Right atrium auricular region (tissue), 2 donors: Measurements from ENCODE around the gene CCBE1. TPM values are rescaled to one million over a fixed set of nuclear protein-coding genes. Genes with fewer than 3 reads are reported as not detected.

Experiments used
- DNase-seq: peaks from one replicate; pipeline ENCODE4 v3.0.0-alpha.2; 2019; ENCODE audit warnings: low spot score
- H3K27ac ChIP-seq, 2 donors: fragments of 200-600 bp; sonication (generic); 1 replicate in 1 of 2; 2 replicates in 1 of 2; pipeline ENCODE4 v1.5.1; 2016 to 2019
- H3K27me3 ChIP-seq, 2 donors: fragments of 200-600 bp; sonication (generic); one replicate each; pipeline versions ENCODE4 v1.5.1 to v1.6.0; 2017 to 2019
- H3K36me3 ChIP-seq: fragments of 200-600 bp; sonication (generic); one replicate; pipeline ENCODE4 v1.5.1; 2016
- H3K4me1 ChIP-seq, 2 donors: fragments of 200-600 bp; sonication (generic); one replicate each; pipeline versions ENCODE4 v1.5.1 to v1.6.0; 2017 to 2019
- H3K4me3 ChIP-seq, 2 donors: fragments of 200-600 bp; sonication (generic); 1 replicate in 1 of 2; 2 replicates in 1 of 2; pipeline ENCODE4 v1.5.1; 2017 to 2019; ENCODE audit warnings: mild to moderate bottlenecking in 1 of 2, moderate library complexity in 1 of 2
- H3K9me3 ChIP-seq, 2 donors: fragments of 200-600 bp; sonication (generic); one replicate each; pipeline ENCODE4 v1.5.1; 2019
- total RNA-seq, 2 donors: library from RNA; depleted of rRNA; stranded (reverse); fragments of >200 nt; gene quantifications; one replicate each; pipeline ENCODE4 v1.1.0, GENCODE V29; 2016
- TF ChIP-seq, protein P1 (sequence below), 2 donors: fragments of 200-600 bp; sonication (generic); IDR thresholded peaks; one replicate each; pipeline ENCODE4 v1.5.1; 2019; ENCODE audit warnings: antibody characterized with exemption in 2 of 2

The CCBE1 gene
- total RNA-seq, 2 donors from 2014 or later: 0.44 to 0.94 TPM

DNA sequence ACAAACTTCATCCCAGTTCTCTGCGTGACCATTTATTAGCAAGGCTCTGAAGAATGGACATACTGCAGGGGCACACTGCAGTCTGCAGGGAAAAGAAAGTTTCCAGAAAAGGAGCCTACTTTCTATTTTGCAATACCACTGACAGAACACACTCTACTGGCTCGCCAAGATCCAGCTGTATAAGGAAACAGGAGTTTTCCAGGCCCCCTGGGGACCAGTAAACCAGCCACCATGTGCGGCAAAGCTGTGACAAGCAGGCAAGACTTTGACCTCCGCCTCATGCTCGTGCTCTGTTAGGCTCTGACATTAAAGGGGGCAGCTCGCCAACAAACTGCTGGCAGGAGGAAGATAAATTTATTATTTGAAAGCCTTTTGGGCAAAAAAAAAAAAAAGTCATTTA, 67.3 kb downstream of the CCBE1 start:
- no peak overlapping the region for H3K27ac ChIP-seq
- H3K9me3 ChIP-seq: peaks cover 0 to 6% of the 10 kb centered on the region in 2 donors
- H3K4me3 ChIP-seq: no peak overlapping the region
- no peaks in the 10 kb centered on the region for H3K36me3 ChIP-seq
- DNase-seq: no peak
- H3K27me3 ChIP-seq: no peaks in the 10 kb centered on the region
- TF ChIP-seq, protein P1, sequence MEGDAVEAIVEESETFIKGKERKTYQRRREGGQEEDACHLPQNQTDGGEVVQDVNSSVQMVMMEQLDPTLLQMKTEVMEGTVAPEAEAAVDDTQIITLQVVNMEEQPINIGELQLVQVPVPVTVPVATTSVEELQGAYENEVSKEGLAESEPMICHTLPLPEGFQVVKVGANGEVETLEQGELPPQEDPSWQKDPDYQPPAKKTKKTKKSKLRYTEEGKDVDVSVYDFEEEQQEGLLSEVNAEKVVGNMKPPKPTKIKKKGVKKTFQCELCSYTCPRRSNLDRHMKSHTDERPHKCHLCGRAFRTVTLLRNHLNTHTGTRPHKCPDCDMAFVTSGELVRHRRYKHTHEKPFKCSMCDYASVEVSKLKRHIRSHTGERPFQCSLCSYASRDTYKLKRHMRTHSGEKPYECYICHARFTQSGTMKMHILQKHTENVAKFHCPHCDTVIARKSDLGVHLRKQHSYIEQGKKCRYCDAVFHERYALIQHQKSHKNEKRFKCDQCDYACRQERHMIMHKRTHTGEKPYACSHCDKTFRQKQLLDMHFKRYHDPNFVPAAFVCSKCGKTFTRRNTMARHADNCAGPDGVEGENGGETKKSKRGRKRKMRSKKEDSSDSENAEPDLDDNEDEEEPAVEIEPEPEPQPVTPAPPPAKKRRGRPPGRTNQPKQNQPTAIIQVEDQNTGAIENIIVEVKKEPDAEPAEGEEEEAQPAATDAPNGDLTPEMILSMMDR (IDR thresholded peaks at IDR 0.05): no peak
- H3K4me1 ChIP-seq: no peaks in the 10 kb centered on the region

DNA sequence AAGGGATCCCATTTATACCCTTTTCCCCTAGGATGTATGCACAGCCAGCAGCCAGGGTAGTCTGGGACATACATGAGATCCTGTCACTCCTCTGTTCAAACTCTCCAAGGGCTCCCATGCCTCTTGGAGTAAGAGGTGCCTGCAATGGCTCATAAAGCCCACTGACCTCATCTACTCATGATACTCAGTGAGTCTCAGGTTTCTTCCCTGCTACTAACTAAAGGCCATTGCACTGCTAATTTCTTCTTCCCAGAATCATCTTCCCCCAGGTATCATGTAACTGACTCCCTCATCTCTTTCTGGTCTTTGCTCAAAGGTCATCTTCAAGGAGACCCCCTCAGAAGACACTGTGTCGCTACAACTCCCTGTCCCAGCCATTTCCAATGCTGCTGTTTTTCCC, 68.2 kb downstream of the CCBE1 start:
- Histone ChIP-seq H3K4me1 (no peaks in the 10 kb centered on the region), H3K27ac (no peak overlapping the region), H3K9me3 (peaks cover 0 to 6% of the 10 kb centered on the region in 2 donors), H3K27me3 (no peaks in the 10 kb centered on the region), H3K4me3 (no peak overlapping the region), H3K36me3 (no peaks in the 10 kb centered on the region)
- TF ChIP-seq, protein P1 (IDR thresholded peaks at IDR 0.05): no peak
- DNase-seq: no peak

GRCh38 chr18:59627414-59627813, 69.8 kb downstream of the CCBE1 start:
- Histone ChIP-seq H3K36me3 (no peaks in the 10 kb centered on the region), H3K27ac (no peak overlapping the region), H3K9me3 (peaks cover 0 to 6% of the 10 kb centered on the region in 2 donors), H3K4me3 (no peak overlapping the region), H3K27me3 (no peaks in the 10 kb centered on the region), H3K4me1 (no peaks in the 10 kb centered on the region)
- no peak for DNase-seq
- TF ChIP-seq, protein P1 (IDR thresholded peaks at IDR 0.05): no peak

DNA sequence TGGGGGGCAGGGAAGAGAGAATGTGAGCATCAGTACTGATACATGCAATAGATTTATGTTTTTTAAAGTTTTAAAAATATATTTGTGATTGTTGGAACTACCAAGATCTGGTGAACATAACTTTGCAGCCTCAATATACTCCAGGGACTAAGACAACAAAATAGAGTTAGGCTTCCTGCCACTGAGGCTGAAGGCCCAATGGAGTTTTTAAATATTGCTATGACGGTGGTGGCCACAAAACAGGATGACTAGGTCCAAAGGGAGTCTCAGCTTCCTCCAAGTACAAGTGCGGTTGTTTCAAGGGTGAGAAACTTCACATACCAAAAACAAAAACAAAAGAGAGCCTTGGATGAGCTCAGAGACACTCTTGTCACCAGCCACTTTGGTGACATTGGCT, 72.9 kb downstream of the CCBE1 start:
- TF ChIP-seq, protein P1 (IDR thresholded peaks at IDR 0.05): no peak

DNA sequence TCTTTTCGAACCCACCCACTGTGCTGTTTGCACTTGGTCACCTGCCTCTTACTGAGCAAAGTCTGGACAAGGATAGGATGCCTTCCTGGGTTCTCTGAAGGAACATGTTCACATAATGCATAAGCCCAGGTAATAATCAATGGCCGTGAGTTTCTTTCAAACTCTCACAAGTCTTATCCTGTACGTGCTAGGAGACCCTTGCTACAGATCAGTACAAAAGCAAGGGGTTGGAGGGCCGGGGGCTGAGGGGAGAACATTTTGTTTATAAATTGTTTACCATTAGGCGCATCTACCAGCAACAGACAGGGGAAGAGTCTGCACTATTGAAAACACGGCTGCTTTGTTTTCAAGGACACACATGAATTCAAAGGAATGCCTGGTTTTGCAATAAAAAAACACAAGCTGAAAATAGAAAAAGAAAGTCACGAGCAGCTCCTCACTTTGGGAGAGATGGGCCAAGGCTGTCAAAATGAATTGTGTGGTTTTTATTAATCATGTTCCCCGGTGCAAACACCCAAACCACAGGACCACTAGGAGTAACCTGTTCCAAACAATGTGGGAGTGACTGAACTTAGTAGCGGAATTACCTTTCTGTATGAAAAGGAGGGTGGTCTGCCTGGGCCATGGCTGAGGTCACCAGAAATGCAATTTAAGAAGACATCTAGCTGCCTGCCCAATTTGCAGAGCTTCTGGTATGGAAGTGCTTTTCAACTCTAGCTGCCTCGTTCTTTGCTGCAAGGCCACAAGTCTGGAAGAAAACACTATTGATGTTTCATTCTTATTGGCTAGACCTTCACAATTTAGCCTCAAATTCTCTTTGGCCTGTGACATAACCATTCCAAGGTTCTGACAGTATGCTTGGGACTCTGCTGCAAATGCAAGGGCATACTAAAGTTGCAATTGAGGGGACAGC, 73.5 kb downstream of the CCBE1 start:
- Histone ChIP-seq H3K27me3 (no peaks in the 10 kb centered on the region), H3K4me3 (no peak overlapping the region), H3K36me3 (no peaks in the 10 kb centered on the region), H3K27ac (peak overlapping the region in 1 of 2 donors; percentile 29), H3K4me1 (no peaks in the 10 kb centered on the region), H3K9me3 (no peaks in the 10 kb centered on the region)
- no peak for DNase-seq
- TF ChIP-seq, protein P1 (IDR thresholded peaks at IDR 0.05): no peak

More for the DNA sequence above, 72.9 kb downstream of the CCBE1 start:
- Histone ChIP-seq H3K27me3 (no peaks in the 10 kb centered on the region), H3K4me3 (no peak overlapping the region), H3K36me3 (no peaks in the 10 kb centered on the region), H3K4me1 (no peaks in the 10 kb centered on the region), H3K9me3 (no peaks in the 10 kb centered on the region), H3K27ac (peak overlapping the region in 1 of 2 donors; percentile 18)
- no peak for DNase-seq
